Measurements from ENCODE around the gene ADPRH.

- TF ChIP-seq CTCF (IDR thresholded peaks at IDR 0.05) (no peak), POLR2A (IDR thresholded peaks at IDR 0.05) (no peak)
Measured at GRCh38 chr3:119616056-119616455, 36.8 kb downstream of the ADPRH start.

Data from esophagus squamous epithelium (tissue), 4 donors.